Measurements from ENCODE around the gene FOXP4.

The FOXP4 gene

GRCh38 chr6:41519745-41520699 lies 26.2 kb upstream of the FOXP4 start:
- no peak for DNase-seq (ENCODE audit: low spot score)
- Histone ChIP-seq H3K4me1 (ENCODE audit: insufficient read depth, poor library complexity, severe bottlenecking) (peaks cover 6% of the 10 kb centered on the region), H3K4me3 (ENCODE audit: severe bottlenecking) (no peak overlapping the region), H3K9me3 (ENCODE audit: severe bottlenecking) (no peaks in the 10 kb centered on the region), H3K27ac (ENCODE audit: poor library complexity, severe bottlenecking) (no peak overlapping the region), H3K36me3 (ENCODE audit: low read depth) (no peaks in the 10 kb centered on the region), H3K27me3 (ENCODE audit: insufficient read depth, poor library complexity, severe bottlenecking) (no peaks in the 10 kb centered on the region)
- TF ChIP-seq CTCF (IDR thresholded peaks at IDR 0.05; ENCODE audit: poor library complexity, severe bottlenecking) = no peak
- ATAC-seq (ENCODE audit: low read depth) = no peak

GRCh38 chr6:41522780-41523548 lies 23.2 kb upstream of the FOXP4 start:
- H3K4me3 ChIP-seq (ENCODE audit: severe bottlenecking) = no peak overlapping the region
- ATAC-seq (ENCODE audit: low read depth) = no peak
- H3K4me1 ChIP-seq (ENCODE audit: insufficient read depth, poor library complexity, severe bottlenecking) = peaks cover under 1% of the 10 kb centered on the region
- H3K27ac ChIP-seq (ENCODE audit: poor library complexity, severe bottlenecking) = no peak overlapping the region
- no peaks in the 10 kb centered on the region for H3K27me3 ChIP-seq (ENCODE audit: insufficient read depth, poor library complexity, severe bottlenecking)
- no peak for DNase-seq (ENCODE audit: low spot score)
- H3K9me3 ChIP-seq (ENCODE audit: severe bottlenecking) = no peaks in the 10 kb centered on the region
- no peak for TF ChIP-seq CTCF (IDR thresholded peaks at IDR 0.05; ENCODE audit: poor library complexity, severe bottlenecking)
- no peaks in the 10 kb centered on the region for H3K36me3 ChIP-seq (ENCODE audit: low read depth)

GRCh38 chr6:41523915-41524633 lies 22.1 kb upstream of the FOXP4 start:
- no peak for ATAC-seq (ENCODE audit: low read depth)
- no peak overlapping the region for H3K4me3 ChIP-seq (ENCODE audit: severe bottlenecking)
- H3K9me3 ChIP-seq (ENCODE audit: severe bottlenecking) = no peaks in the 10 kb centered on the region
- no peaks in the 10 kb centered on the region for H3K4me1 ChIP-seq (ENCODE audit: insufficient read depth, poor library complexity, severe bottlenecking)
- no peaks in the 10 kb centered on the region for H3K27me3 ChIP-seq (ENCODE audit: insufficient read depth, poor library complexity, severe bottlenecking)
- H3K27ac ChIP-seq (ENCODE audit: poor library complexity, severe bottlenecking) = no peak overlapping the region
- no peak for DNase-seq (ENCODE audit: low spot score)
- no peak for TF ChIP-seq CTCF (IDR thresholded peaks at IDR 0.05; ENCODE audit: poor library complexity, severe bottlenecking)
- no peaks in the 10 kb centered on the region for H3K36me3 ChIP-seq (ENCODE audit: low read depth)

GRCh38 chr6:41524634-41525011 lies 21.6 kb upstream of the FOXP4 start:
- H3K36me3 ChIP-seq (ENCODE audit: low read depth) = no peaks in the 10 kb centered on the region
- ATAC-seq (ENCODE audit: low read depth) = no peak
- H3K4me3 ChIP-seq (ENCODE audit: severe bottlenecking) = no peak overlapping the region
- no peak for TF ChIP-seq CTCF (IDR thresholded peaks at IDR 0.05; ENCODE audit: poor library complexity, severe bottlenecking)
- no peaks in the 10 kb centered on the region for H3K9me3 ChIP-seq (ENCODE audit: severe bottlenecking)
- no peaks in the 10 kb centered on the region for H3K27me3 ChIP-seq (ENCODE audit: insufficient read depth, poor library complexity, severe bottlenecking)
- no peak overlapping the region for H3K27ac ChIP-seq (ENCODE audit: poor library complexity, severe bottlenecking)
- DNase-seq (ENCODE audit: low spot score) = no peak
- H3K4me1 ChIP-seq (ENCODE audit: insufficient read depth, poor library complexity, severe bottlenecking) = no peaks in the 10 kb centered on the region

Measured in RWPE2 (cell line).